BLaER1 (cell line): ENCODE measurements around the gene HEXA.
"Not testable (repeated sequence)": the region's sequence is repeated elsewhere in the genome, so short reads cannot be mapped to it uniquely, and the experiment has no call there.

Experiments used
- H3K27ac ChIP-seq: shearing (Covaris generic); formaldehyde crosslinking; 2 replicates; pipeline ENCODE4 v1.8.1; 2022
- H3K27me3 ChIP-seq: shearing (Covaris generic); formaldehyde crosslinking; 2 replicates; pipeline ENCODE4 v1.8.1; 2022
- H3K36me3 ChIP-seq: shearing (Covaris generic); formaldehyde crosslinking; 2 replicates; pipeline ENCODE4 v1.8.1; 2022
- H3K4me1 ChIP-seq: shearing (Covaris generic); formaldehyde crosslinking; 2 replicates; pipeline ENCODE4 v1.8.1; 2022
- H3K4me2 ChIP-seq: shearing (Covaris generic); formaldehyde crosslinking; 2 replicates; pipeline ENCODE4 v1.8.1; 2022
- H3K4me3 ChIP-seq: shearing (Covaris generic); formaldehyde crosslinking; 2 replicates; pipeline ENCODE4 v1.8.1; 2022
- H3K9ac ChIP-seq: shearing (Covaris generic); formaldehyde crosslinking; 2 replicates; pipeline ENCODE4 v1.8.1; 2022
- H3K9me3 ChIP-seq: shearing (Covaris generic); formaldehyde crosslinking; 2 replicates; pipeline ENCODE4 v1.8.1; 2022
- H4K20me1 ChIP-seq: shearing (Covaris generic); formaldehyde crosslinking; 2 replicates; pipeline ENCODE4 v1.8.1; 2022
- Cebpa-rat ChIP-seq: shearing (Covaris generic); IDR thresholded peaks from 2 replicates; pipeline ENCODE4 v1.8.1; 2022

Gene HEXA

GRCh38 chr15:72404356-72404755, 28.5 kb upstream of the HEXA start:
- TF ChIP-seq Cebpa-rat = no peak
- no peaks in the 10 kb centered on the region for H3K27me3 ChIP-seq
- H3K27ac ChIP-seq = no peak overlapping the region

GRCh38 chr15:72402726-72403125, 26.9 kb upstream of the HEXA start:
- no peaks in the 10 kb centered on the region for H3K27me3 ChIP-seq

More at GRCh38 chr15:72404356-72404755, 28.5 kb upstream of the HEXA start:
- Histone ChIP-seq H3K36me3 (no peaks in the 10 kb centered on the region), H3K4me3 (no peak overlapping the region), H3K9me3 (no peaks in the 10 kb centered on the region), H3K4me2 (no peak overlapping the region), H3K4me1 (no peaks in the 10 kb centered on the region), H4K20me1 (no peaks in the 10 kb centered on the region), H3K9ac (no peak overlapping the region)

GRCh38 chr15:72398648-72399047, 22.8 kb upstream of the HEXA start:
- TF ChIP-seq Cebpa-rat = no peak
- H3K27me3 ChIP-seq = no peaks in the 10 kb centered on the region
- H3K4me3 ChIP-seq = no peak overlapping the region
- no peaks in the 10 kb centered on the region for H3K4me1 ChIP-seq
- H4K20me1 ChIP-seq = no peaks in the 10 kb centered on the region
- H3K9ac ChIP-seq = no peak overlapping the region
- H3K36me3 ChIP-seq = no peaks in the 10 kb centered on the region
- 0 out of 2 replicates have a peak, but pooled peaks cover 5% of the 10 kb centered on the region for H3K9me3 ChIP-seq
- H3K27ac ChIP-seq = no peak overlapping the region
- no peak overlapping the region for H3K4me2 ChIP-seq

More at GRCh38 chr15:72402726-72403125, 26.9 kb upstream of the HEXA start:
- Histone ChIP-seq H3K9me3 (no peaks in the 10 kb centered on the region), H3K27ac (no peak overlapping the region), H4K20me1 (no peaks in the 10 kb centered on the region), H3K4me1 (no peaks in the 10 kb centered on the region), H3K9ac (no peak overlapping the region), H3K4me2 (no peak overlapping the region), H3K36me3 (no peaks in the 10 kb centered on the region), H3K4me3 (no peak overlapping the region)
- no peak for TF ChIP-seq Cebpa-rat

GRCh38 chr15:72397796-72398588, 22.2 kb upstream of the HEXA start, which contains the start of gene TMEM202:
TMEM202 (plus strand) TSS chr15:72398305; CDS start chr15:72398327, 22 bp downstream.
- TF ChIP-seq Cebpa-rat = no peak
- H4K20me1 ChIP-seq = no peaks in the 10 kb centered on the region
- H3K4me3 ChIP-seq = no peak within 1 kb of the TSS
- no peak within 1 kb of the TSS for H3K9ac ChIP-seq
- H3K4me1 ChIP-seq = no peaks in the 10 kb centered on the region
- no peak within 1 kb of the TSS for H3K27ac ChIP-seq
- no peak within 1 kb of the TSS for H3K4me2 ChIP-seq
- H3K27me3 ChIP-seq = no peaks in the 10 kb centered on the region
- H3K36me3 ChIP-seq = no peaks in the 10 kb centered on the region
- 0 out of 2 replicates have a peak, but pooled peaks cover 5% of the 10 kb centered on the region for H3K9me3 ChIP-seq

GRCh38 chr15:72396331-72396730, 20.5 kb upstream of the HEXA start:
- not testable (repeated sequence) for H3K9me3 ChIP-seq, H3K36me3 ChIP-seq, H3K4me2 ChIP-seq, H3K4me3 ChIP-seq, H4K20me1 ChIP-seq, H3K4me1 ChIP-seq, H3K9ac ChIP-seq, H3K27ac ChIP-seq, H3K27me3 ChIP-seq

- Histone ChIP-seq H3K27ac (no peak overlapping the region), H3K4me1 (no peaks in the 10 kb centered on the region), H3K9ac (no peak overlapping the region), H3K36me3 (no peaks in the 10 kb centered on the region), H3K4me3 (no peak overlapping the region), H3K4me2 (no peak overlapping the region), H3K27me3 (no peaks in the 10 kb centered on the region), H3K9me3 (no peaks in the 10 kb centered on the region), H4K20me1 (no peaks in the 10 kb centered on the region)
- TF ChIP-seq Cebpa-rat = no peak
These were observed 13.4 kb upstream of the HEXA start for GRCh38 chr15:72389231-72389630.

GRCh38 chr15:72387741-72388140, 11.9 kb upstream of the HEXA start:
- Histone ChIP-seq H3K9me3 (no peaks in the 10 kb centered on the region), H4K20me1 (no peaks in the 10 kb centered on the region), H3K4me3 (no peak overlapping the region), H3K36me3 (no peaks in the 10 kb centered on the region), H3K4me1 (no peaks in the 10 kb centered on the region), H3K27ac (no peak overlapping the region), H3K4me2 (no peak overlapping the region), H3K9ac (no peak overlapping the region), H3K27me3 (no peaks in the 10 kb centered on the region)
- TF ChIP-seq Cebpa-rat = no peak

- no peak overlapping the region for H3K27ac ChIP-seq
- H3K27me3 ChIP-seq = no peaks in the 10 kb centered on the region
- H3K4me2 ChIP-seq = no peak overlapping the region
- H4K20me1 ChIP-seq = no peaks in the 10 kb centered on the region
- TF ChIP-seq Cebpa-rat = no peak
- no peak overlapping the region for H3K9ac ChIP-seq
- no peaks in the 10 kb centered on the region for H3K36me3 ChIP-seq
- H3K9me3 ChIP-seq = no peaks in the 10 kb centered on the region
- peaks cover 8% of the 10 kb centered on the region; the same call in 1 of the 2 replicates for H3K4me1 ChIP-seq
- no peak overlapping the region for H3K4me3 ChIP-seq
These were observed 6.3 kb upstream of the HEXA start for GRCh38 chr15:72382146-72382545.

- Histone ChIP-seq H3K27me3 (no peaks in the 10 kb centered on the region), H3K4me2 (no peak overlapping the region), H3K27ac (no peak overlapping the region), H3K4me1 (peaks cover 16% of the 10 kb centered on the region), H4K20me1 (no peaks in the 10 kb centered on the region), H3K36me3 (no peaks in the 10 kb centered on the region), H3K9ac (no peak overlapping the region), H3K9me3 (no peaks in the 10 kb centered on the region), H3K4me3 (no peak overlapping the region)
- TF ChIP-seq Cebpa-rat = no peak
These were observed 4.9 kb upstream of the HEXA start for GRCh38 chr15:72380743-72381142.

- TF ChIP-seq Cebpa-rat = no peak
- H3K27ac ChIP-seq = no peak overlapping the region
- no peak overlapping the region for H3K4me2 ChIP-seq
- no peak overlapping the region for H3K4me3 ChIP-seq
- no peak overlapping the region for H3K9ac ChIP-seq
- no peaks in the 10 kb centered on the region for H4K20me1 ChIP-seq
- H3K36me3 ChIP-seq = no peaks in the 10 kb centered on the region
- H3K9me3 ChIP-seq = no peaks in the 10 kb centered on the region
- no peaks in the 10 kb centered on the region for H3K27me3 ChIP-seq
- H3K4me1 ChIP-seq = peaks cover 19% of the 10 kb centered on the region
These were observed 4.1 kb upstream of the HEXA start for GRCh38 chr15:72379856-72380430.

- not testable (repeated sequence) for H3K27me3 ChIP-seq, H3K9me3 ChIP-seq, H3K9ac ChIP-seq, H3K4me3 ChIP-seq, H4K20me1 ChIP-seq, H3K4me2 ChIP-seq, H3K27ac ChIP-seq, H3K36me3 ChIP-seq
- H3K4me1 ChIP-seq = peaks cover 27% of the 10 kb centered on the region
These were observed 3.3 kb upstream of the HEXA start for GRCh38 chr15:72379106-72379505.
